Measurements from ENCODE around the gene OXGR1.

OXGR1 gene

GRCh38 chr13:96958286-96958891, 35.9 kb downstream of the OXGR1 start:
- DNase-seq: peak; percentile 1

DNA sequence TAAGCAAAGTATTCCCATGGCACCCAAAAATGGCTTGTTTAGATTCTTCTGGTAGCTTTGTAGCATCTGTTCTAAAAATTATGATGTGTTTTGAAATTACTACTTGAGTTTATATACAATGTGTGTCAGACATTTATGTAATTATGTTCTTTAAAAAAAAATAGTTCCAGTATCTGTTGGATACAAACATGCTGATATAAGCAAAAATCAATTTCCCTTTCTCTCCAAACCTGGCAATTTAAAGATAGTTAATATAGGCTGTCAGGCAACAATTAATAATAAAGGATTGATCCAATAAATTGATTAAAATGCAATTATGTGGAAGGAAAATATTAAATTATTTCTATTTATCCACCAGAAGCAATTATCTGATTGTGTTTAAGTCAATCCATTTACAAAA, 41.7 kb downstream of the OXGR1 start:
- no peak for DNase-seq

- no peak for DNase-seq
Measured at GRCh38 chr13:96948127-96948526, 46.1 kb downstream of the OXGR1 start.

- no peak for DNase-seq
Measured at GRCh38 chr13:96947343-96947910, 46.8 kb downstream of the OXGR1 start.

GRCh38 chr13:96946709-96947311, 47.5 kb downstream of the OXGR1 start:
- DNase-seq: no peak

DNA sequence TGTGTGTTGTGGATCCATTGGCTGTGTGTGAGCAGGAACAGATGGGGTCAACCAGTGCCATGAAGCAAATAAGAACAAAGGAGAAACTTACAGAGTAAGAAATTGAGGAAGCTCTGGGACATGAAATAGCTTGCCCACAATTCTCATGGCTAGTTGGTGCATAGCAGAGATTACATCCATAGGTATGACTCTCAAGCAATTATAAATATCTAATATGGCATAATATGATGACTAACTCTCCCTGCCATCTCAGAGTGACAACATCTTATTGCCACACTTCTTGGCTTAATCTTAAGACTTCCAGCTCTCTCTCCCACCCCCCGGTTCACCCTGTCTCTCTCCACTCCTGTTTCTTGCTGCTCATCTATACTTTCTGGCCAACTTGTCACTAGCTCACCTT, 53.3 kb downstream of the OXGR1 start:
- no peak for DNase-seq

DNA sequence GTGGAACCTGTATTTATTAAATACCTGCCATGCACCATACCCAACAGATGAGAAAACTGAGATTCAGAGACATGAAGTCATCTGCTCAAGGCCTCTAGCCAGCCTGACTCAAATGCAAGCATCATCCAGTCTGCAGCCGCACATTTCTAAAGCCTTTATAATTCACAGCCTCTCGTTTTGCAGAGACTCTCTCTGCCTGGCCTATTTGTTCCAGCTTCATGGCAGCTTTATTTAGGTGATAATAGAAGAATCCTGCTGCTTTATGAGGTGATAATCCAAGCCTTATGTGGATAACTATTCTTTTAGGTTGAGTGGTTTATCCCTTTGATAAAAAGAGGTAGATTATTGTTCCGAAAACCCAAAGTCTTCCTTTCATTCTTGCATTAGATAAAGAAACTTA, 58.4 kb downstream of the OXGR1 start:
- DNase-seq: no peak
